ENCODE measurements around the gene DGKH.

DGKH gene

GRCh38 chr13:42083138-42083770, 34.8 kb downstream of the DGKH start:
- no peak for TF ChIP-seq CTCF (IDR thresholded peaks at IDR 0.05)

DNA sequence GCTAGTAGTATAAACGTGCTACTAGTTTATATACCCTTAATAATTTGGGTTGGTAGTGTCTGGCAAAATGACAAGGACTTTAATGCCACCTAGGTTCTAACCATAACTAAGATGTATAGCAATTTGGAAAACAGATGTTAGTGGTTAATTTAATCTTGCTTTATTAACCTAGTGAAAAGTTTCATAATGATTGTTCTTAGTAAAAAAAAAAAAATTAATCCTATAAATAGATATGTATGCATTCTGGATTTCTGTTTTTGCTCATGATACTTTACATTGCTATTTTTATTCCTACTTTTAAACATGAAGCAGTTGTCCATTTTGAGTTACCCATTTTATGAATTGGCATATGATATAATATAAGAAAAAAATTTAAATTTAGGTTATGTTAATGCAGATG, 36.3 kb downstream of the DGKH start:
- TF ChIP-seq CTCF (IDR thresholded peaks at IDR 0.05), result no peak

DNA sequence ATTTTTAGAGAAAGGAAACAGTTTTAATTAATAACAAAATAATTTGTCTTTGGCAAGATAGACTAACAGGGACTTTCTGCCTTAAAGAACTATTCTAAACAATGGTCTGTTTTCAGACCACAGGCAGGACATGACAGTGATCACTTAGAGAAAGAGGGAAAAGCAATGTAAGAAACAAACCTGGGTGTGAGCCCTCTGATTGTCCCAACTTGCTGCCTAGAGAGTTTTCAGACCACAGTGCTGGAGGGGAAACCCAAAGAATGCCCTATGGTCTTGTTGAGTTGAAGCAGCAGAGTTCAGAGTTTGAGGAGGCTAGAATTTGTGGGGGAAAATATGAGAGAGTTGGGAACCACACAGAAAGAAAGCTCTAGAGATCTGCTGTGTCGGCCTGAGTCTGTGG, 38.1 kb downstream of the DGKH start:
- no peak for TF ChIP-seq CTCF (IDR thresholded peaks at IDR 0.05)

GRCh38 chr13:42094516-42095040, 46.1 kb downstream of the DGKH start:
- no peak for TF ChIP-seq CTCF (IDR thresholded peaks at IDR 0.05)

- no peak for TF ChIP-seq CTCF (IDR thresholded peaks at IDR 0.05)
Measured at GRCh38 chr13:42099962-42100675, 51.7 kb downstream of the DGKH start.

DNA sequence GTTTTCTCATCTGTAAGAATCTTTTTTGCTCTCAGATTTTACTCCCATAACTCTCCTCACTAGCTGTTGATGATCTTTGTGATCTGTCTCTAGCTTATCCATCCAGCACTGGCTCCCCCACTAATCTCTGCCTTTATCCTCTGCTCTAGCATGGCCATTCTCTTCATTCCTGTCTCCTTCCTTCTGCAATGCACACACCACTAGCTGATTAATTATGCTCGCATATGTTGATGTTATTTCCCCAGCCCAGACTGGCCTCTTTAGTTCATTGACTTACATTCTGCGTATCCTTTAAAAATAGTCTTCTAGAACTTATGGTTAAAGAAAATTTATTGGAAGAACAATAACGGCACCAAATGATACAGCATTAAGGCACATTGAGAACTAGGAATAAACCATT, 52.5 kb downstream of the DGKH start:
- TF ChIP-seq CTCF (IDR thresholded peaks at IDR 0.05), result no peak

DNA sequence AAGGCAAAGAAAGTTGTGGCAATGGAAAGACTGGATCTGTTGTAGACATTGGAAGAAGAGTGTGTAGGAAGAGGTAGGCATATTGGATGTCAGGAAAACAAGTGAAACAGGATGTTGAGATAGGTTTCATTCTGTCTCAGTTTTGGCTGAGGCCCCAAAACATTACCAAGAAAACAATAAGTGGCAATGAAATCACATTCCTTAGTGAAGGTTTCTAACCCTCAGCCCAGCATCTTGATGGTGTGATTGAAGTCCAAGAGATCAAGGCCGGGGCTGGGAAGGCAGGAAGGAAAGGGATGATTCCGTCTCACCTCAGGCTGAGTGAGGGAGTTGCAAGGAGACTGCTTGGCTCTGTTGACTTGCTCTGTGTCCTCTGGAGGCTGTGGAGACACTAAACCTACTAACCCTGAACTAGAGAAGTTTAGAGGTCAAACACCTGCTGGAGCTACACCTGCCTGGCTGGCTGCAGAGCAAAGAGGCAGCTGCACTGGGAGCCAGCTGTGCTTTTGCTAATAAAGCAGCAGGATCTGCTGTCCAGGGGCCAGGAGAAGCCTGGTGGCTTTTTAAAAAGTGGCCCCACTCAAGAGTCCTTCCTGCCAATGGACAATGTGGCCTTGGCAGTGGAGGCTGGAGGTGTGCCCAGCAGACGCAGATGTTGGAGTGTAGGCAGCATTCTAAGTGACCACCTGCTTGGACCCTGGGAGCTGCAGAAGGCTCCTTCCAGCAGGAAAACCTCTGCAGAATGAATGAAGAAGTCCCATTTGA, 53.6 kb downstream of the DGKH start:
- no peak for TF ChIP-seq CTCF (IDR thresholded peaks at IDR 0.05)
